Kidney (tissue), 14 donors: ENCODE measurements around the gene LARP1. TPM values are rescaled to one million over a fixed set of nuclear protein-coding genes. Genes with fewer than 3 reads are reported as not detected.

ENCODE experiments used
- DNase-seq, 5 donors: peaks; one replicate each; pipeline ENCODE4 v3.0.0-alpha.2; 2013 to 2020
- FAIRE-seq: peaks from 2 replicates; lab custom pipeline; 2012; peaks lifted over from hg19 to GRCh38; lab: Jason Lieb, UNC
- H3K27ac ChIP-seq, 2 donors: one replicate each; pipeline ENCODE4 v1.7.0; 2013; ENCODE audit warnings: low read depth in 2 of 2, low read length in 2 of 2, inconsistent platforms in 1 of 2
- H3K27me3 ChIP-seq: one replicate; pipeline ENCODE4 v1.7.1; 2013; ENCODE audit warnings: low read length, inconsistent platforms; ENCODE audit not compliant: control insufficient read depth, insufficient read depth
- H3K36me3 ChIP-seq, 3 donors: one replicate each; pipeline versions ENCODE4 v1.7.0 to v1.7.1; 2013; ENCODE audit warnings: low read length in 3 of 3, control low read depth in 1 of 3, inconsistent platforms in 1 of 3; ENCODE audit not compliant: insufficient read depth in 3 of 3, control insufficient read depth in 2 of 3
- H3K4me1 ChIP-seq, 3 donors: one replicate each; pipeline versions ENCODE4 v1.7.0 to v1.7.1; 2013; ENCODE audit warnings: low read length in 3 of 3, inconsistent platforms in 1 of 3, low read depth in 1 of 3; ENCODE audit not compliant: control insufficient read depth in 2 of 3, insufficient read depth in 2 of 3
- H3K4me3 ChIP-seq, 3 donors: one replicate each; pipeline versions ENCODE4 v1.7.0 to v1.8.1; 2013; ENCODE audit warnings: low read length in 3 of 3, control low read depth in 1 of 3, inconsistent platforms in 1 of 3
- H3K9ac ChIP-seq, 3 donors: one replicate each; pipeline versions ENCODE4 v1.7.0 to v1.7.1; 2013; ENCODE audit warnings: low read length in 3 of 3, control low read depth in 1 of 3, inconsistent platforms in 1 of 3
- H3K9me3 ChIP-seq, 3 donors: one replicate each; pipeline versions ENCODE4 v1.7.0 to v1.7.1; 2013; ENCODE audit warnings: low read length in 3 of 3, control low read depth in 1 of 3, inconsistent platforms in 1 of 3; ENCODE audit not compliant: control insufficient read depth in 2 of 3, insufficient read depth in 1 of 3
- intact Hi-C: fragments of 100-400 bp; cut with DNase I; formaldehyde crosslinking; loops from one replicate; pipeline ENCODE4 v1.11.1; 2022
- polyA plus RNA-seq: library from polyadenylated mRNA; stranded (reverse); fragments of 350-450 nt; fragmentation: Illumina TruSeq; extraction: RNeasy Lipid Tissue Mini Kit (QIAGEN cat#74804); gene quantifications from one replicate; pipeline ENCODE4 v1.2.3, GENCODE V29; 2014; ENCODE audit warnings: low read depth, low replicate concordance; ENCODE audit not compliant: insufficient read depth
- total RNA-seq: library from RNA; stranded (reverse); fragmentation: NEBNext Ultra II Directional; extraction: Animal tissue kit (Norgen Biotek cat#: 25700); gene quantifications from one replicate; pipeline ENCODE4 v1.2.1, GENCODE V29; 2021
- TF ChIP-seq, protein P1 (sequence below): IDR thresholded peaks from 3 replicates; pipeline ENCODE4 v1.5.1; 2012; ENCODE audit warnings: mild to moderate bottlenecking, moderate library complexity, borderline replicate concordance; ENCODE audit not compliant: insufficient read depth; ENCODE audit errors: extremely low read depth
- donor health status: control.
- donor health status: control.
- donor health status: control.
- donor health status: control.
- donor health status: control.
- donor health status: DM: yes; HTN: yes; CAD: no.
- donor health status: Normal renal cell carcinoma (clear cell type).

LARP1 gene
- total and polyA plus RNA-seq, 2 donors from 2014 or later = 25.2 to 155 TPM

DNA sequence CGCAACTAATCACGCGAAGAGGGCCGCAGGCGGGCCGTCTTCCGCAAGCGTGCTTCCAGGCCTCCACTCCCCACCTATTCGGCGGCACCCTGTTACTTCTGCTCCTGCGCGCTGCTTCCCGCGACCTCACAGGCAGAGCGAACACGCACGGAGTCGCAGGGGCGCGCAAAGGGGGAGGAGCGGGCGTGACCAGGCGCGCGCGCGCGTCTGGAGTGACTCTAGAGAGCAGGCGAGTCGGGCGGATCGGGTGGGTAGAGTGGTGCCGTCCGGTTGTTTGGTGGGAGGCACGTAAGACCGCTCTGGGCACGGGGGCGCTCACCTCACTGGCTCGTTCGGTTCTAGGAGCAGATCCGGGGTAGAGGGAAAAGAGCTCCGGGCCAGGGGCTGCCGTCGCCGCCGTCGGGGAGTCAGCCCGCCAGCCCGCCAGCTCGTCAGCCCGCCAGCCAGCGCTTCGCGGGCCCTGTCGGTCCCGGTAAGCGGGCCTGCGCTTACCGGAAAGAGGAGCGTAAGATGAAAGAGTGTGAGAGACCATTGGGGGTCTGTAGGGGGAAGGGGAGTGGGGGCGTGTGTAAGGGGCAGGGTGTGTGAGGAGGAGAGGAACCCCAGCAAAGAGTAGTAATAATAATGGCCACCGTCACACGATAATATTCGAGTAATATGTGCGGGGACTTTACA lies 103.3 kb downstream of the LARP1 start, which contains the start of gene CNOT8:
Gene CNOT8, plus strand, starts transcription at position 331 of the 675 bp plus-strand sequence. CDS start 4,652 bp downstream, outside the sequence.
- H3K36me3 ChIP-seq = peaks cover 0 to 3% (median 0%) of the 10 kb centered on the region in 3 donors
- no peaks in the 10 kb centered on the region for H3K9me3 ChIP-seq
- DNase-seq = peak; percentile 98 to 100 (median 99)
- H3K9ac ChIP-seq = peak within 1 kb of the TSS; percentile 86 to 93 (median 88)
- intact Hi-C loops = no loop called here
- H3K4me1 ChIP-seq = peaks cover 0 to 15% (median 2%) of the 10 kb centered on the region in 3 donors
- H3K27ac ChIP-seq = peak within 1 kb of the TSS; percentile 94 to 98
- H3K4me3 ChIP-seq = peak within 1 kb of the TSS; percentile 91 to 92 (median 91)
- TF ChIP-seq, protein P1, sequence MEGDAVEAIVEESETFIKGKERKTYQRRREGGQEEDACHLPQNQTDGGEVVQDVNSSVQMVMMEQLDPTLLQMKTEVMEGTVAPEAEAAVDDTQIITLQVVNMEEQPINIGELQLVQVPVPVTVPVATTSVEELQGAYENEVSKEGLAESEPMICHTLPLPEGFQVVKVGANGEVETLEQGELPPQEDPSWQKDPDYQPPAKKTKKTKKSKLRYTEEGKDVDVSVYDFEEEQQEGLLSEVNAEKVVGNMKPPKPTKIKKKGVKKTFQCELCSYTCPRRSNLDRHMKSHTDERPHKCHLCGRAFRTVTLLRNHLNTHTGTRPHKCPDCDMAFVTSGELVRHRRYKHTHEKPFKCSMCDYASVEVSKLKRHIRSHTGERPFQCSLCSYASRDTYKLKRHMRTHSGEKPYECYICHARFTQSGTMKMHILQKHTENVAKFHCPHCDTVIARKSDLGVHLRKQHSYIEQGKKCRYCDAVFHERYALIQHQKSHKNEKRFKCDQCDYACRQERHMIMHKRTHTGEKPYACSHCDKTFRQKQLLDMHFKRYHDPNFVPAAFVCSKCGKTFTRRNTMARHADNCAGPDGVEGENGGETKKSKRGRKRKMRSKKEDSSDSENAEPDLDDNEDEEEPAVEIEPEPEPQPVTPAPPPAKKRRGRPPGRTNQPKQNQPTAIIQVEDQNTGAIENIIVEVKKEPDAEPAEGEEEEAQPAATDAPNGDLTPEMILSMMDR = no peak
- no peak for FAIRE-seq
- H3K27me3 ChIP-seq = no peaks in the 10 kb centered on the region

DNA sequence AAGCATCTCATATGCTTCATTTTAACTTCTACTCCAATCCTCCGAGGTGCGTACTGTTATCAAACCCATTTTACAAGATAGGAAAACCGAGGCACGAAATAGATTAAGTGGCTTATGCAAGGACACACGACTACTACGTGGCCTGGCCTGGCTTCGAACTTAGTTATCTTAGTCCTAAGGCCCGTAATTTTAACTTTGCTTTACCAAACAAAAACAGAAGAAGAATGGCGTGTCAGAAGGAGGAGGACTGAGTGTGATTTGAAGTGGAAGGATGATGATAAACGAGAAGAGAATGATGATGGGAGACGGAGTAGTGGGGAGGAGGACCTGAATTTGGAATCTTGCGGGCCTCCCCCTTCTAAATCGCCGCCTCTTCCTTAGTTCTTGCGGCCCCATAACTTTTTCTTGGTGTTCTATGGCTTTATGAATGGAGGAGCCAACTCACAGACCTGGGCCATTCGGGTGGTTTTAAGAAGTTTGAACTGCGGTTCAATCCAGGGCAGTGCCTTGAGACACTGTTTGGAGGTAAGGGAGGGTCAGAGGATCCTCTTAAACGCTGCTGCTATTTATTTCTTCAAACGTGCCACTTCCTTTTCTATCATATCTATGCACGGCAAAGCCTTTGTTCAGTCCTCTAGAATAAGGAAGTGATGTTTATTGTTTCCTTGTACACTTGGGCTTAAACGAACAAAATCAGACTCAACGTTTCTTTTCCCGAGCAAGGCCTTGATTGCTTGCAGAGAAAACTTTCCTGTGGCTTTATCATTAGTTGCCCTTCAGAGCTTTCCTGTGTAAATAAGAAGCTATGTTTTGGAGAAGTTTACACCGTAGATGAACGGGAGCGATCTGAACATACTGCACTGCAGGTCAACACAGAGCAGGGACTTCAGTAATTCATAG lies 104.0 kb downstream of the LARP1 start:
- intact Hi-C loops = no loop called here
- TF ChIP-seq, protein P1 = no peak
- Histone ChIP-seq H3K9me3 (no peaks in the 10 kb centered on the region), H3K4me3 (peak overlapping the region; percentile 85 to 92 (median 91)), H3K4me1 (peaks cover 0 to 15% (median 2%) of the 10 kb centered on the region in 3 donors), H3K9ac (peak overlapping the region; percentile 86 to 92 (median 88)), H3K27ac (peak overlapping the region; percentile 94 to 98), H3K27me3 (no peaks in the 10 kb centered on the region), H3K36me3 (peaks cover 0 to 5% (median 0%) of the 10 kb centered on the region in 3 donors)
- FAIRE-seq (no peak), DNase-seq (peak in 2 of 5 donors; percentile 31 to 34)

DNA sequence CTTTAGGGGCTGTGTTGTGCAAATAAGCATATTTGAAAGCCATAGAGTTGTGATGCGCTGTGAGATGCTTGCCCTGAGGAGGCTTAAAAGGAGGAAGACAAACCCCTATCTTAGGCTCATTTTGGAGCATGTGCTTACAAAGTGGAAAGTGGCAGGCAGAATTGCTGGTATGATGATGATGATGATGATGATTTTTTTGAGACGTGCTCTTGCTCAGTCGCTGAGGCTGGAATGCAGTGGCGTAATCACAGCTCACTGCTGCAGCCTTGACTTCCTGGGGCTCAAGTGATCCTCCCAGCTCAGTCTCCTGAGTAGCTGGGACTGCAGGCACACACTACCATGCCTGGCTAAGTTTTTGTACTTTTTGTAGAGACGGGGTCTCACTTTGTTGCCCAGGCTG lies 104.9 kb downstream of the LARP1 start:
- no peak for FAIRE-seq
- intact Hi-C loops = no loop called here

More for the DNA sequence above, 104.9 kb downstream of the LARP1 start:
- peak overlapping the region; percentile 28 to 92 (median 91) for H3K4me3 ChIP-seq
- no peak overlapping the region for H3K27ac ChIP-seq
- TF ChIP-seq, protein P1 = no peak
- DNase-seq = peak in 3 of 5 donors; percentile 13 to 73 (median 16)
- no peaks in the 10 kb centered on the region for H3K9me3 ChIP-seq
- H3K27me3 ChIP-seq = no peaks in the 10 kb centered on the region
- peak overlapping the region in 1 of 3 donors; percentile 16 for H3K9ac ChIP-seq
- H3K36me3 ChIP-seq = peaks cover 0 to 7% (median 2%) of the 10 kb centered on the region in 3 donors
- peaks cover 0 to 15% (median 2%) of the 10 kb centered on the region in 3 donors for H3K4me1 ChIP-seq
